Tibial artery (tissue), 4 donors: ENCODE data around the gene PDE5A.
"Not testable (repeated sequence)": the region's sequence is repeated elsewhere in the genome, so short reads cannot be mapped to it uniquely, and the experiment has no call there.

Experiments used
- DNase-seq, 2 donors: peaks; one replicate each; pipeline ENCODE4 v3.0.0-alpha.2; 2019
- H3K27ac ChIP-seq, 2 donors: fragments of 200-600 bp; sonication (generic) in 1 of 2; 1 replicate in 1 of 2; 2 replicates in 1 of 2; pipeline ENCODE4 v1.5.1; 2018 to 2019; ENCODE audit warnings: mild to moderate bottlenecking in 1 of 2
- H3K27me3 ChIP-seq, 2 donors: fragments of 200-600 bp; sonication (generic) in 1 of 2; one replicate each; pipeline versions ENCODE4 v1.5.1 to v1.6.0; 2016 to 2019
- H3K36me3 ChIP-seq, 3 donors: fragments of 200-600 bp; sonication (generic) in 2 of 3; one replicate each; pipeline ENCODE4 v1.5.1; 2016 to 2019; ENCODE audit warnings: mild to moderate bottlenecking in 2 of 3
- H3K4me1 ChIP-seq, 4 donors: fragments of 200-600 bp; sonication (generic) in 2 of 4; 1 replicate in 3 of 4; 2 replicates in 1 of 4; pipeline ENCODE4 v1.5.1; 2016 to 2019
- H3K4me3 ChIP-seq, 2 donors: fragments of 200-600 bp; sonication (generic) in 1 of 2; 1 replicate in 1 of 2; 2 replicates in 1 of 2; pipeline ENCODE4 v1.5.1; 2018 to 2019; ENCODE audit warnings: mild to moderate bottlenecking in 2 of 2
- H3K9me3 ChIP-seq, 3 donors: fragments of 200-600 bp; sonication (generic) in 1 of 3; one replicate each; pipeline ENCODE4 v1.5.1; 2016 to 2019
- CTCF ChIP-seq, 2 experiments: fragments of 200-600 bp in 1 of 2; fragments of 450-650 bp in 1 of 2; IDR thresholded peaks; one replicate each; pipeline ENCODE4 v1.5.1; 2017 to 2019; ENCODE audit warnings: antibody characterized with exemption in 2 of 2, mild to moderate bottlenecking in 1 of 2, moderate library complexity in 1 of 2
- intact Hi-C: fragments of 100-400 bp; cut with DNase I; formaldehyde crosslinking; loops from one replicate; pipeline ENCODE4 v1.15.0; 2023; ENCODE audit warnings: low total_unique reads

The PDE5A gene

GRCh38 chr4:119479835-119480234, 148.8 kb downstream of the PDE5A start:
- no peaks in the 10 kb centered on the region for H3K4me1 ChIP-seq
- H3K36me3 ChIP-seq: peaks cover 23 to 34% (median 29%) of the 10 kb centered on the region in 3 donors
- no peaks in the 10 kb centered on the region for H3K27me3 ChIP-seq
- H3K9me3 ChIP-seq: no peaks in the 10 kb centered on the region
- H3K27ac ChIP-seq: no peak overlapping the region
- H3K4me3 ChIP-seq: no peak overlapping the region
- intact Hi-C loops: no loop called here
- TF ChIP-seq CTCF (IDR thresholded peaks at IDR 0.05): no peak
- DNase-seq: no peak

GRCh38 chr4:119479180-119479808, 149.3 kb downstream of the PDE5A start:
- DNase-seq: no peak
- intact Hi-C loops: no loop called here
- Histone ChIP-seq H3K4me1 (no peaks in the 10 kb centered on the region), H3K9me3 (no peaks in the 10 kb centered on the region), H3K36me3 (peaks cover 23 to 34% (median 29%) of the 10 kb centered on the region in 3 donors), H3K27ac (no peak overlapping the region), H3K4me3 (no peak overlapping the region), H3K27me3 (no peaks in the 10 kb centered on the region)
- TF ChIP-seq CTCF (IDR thresholded peaks at IDR 0.05): no peak

GRCh38 chr4:119478446-119479179, 150.0 kb downstream of the PDE5A start:
- no peaks in the 10 kb centered on the region for H3K9me3 ChIP-seq
- no peaks in the 10 kb centered on the region for H3K27me3 ChIP-seq
- H3K36me3 ChIP-seq: peaks cover 23 to 34% (median 29%) of the 10 kb centered on the region in 3 donors
- no peak overlapping the region for H3K4me3 ChIP-seq
- no peak overlapping the region for H3K27ac ChIP-seq
- H3K4me1 ChIP-seq: no peaks in the 10 kb centered on the region
- no peak for DNase-seq
- no peak for TF ChIP-seq CTCF (IDR thresholded peaks at IDR 0.05)
- intact Hi-C loops: no loop called here

GRCh38 chr4:119477412-119478053, 151.1 kb downstream of the PDE5A start:
- no peaks in the 10 kb centered on the region for H3K9me3 ChIP-seq
- H3K4me1 ChIP-seq: no peaks in the 10 kb centered on the region
- H3K36me3 ChIP-seq: peaks cover 17 to 34% (median 29%) of the 10 kb centered on the region in 3 donors
- TF ChIP-seq CTCF (IDR thresholded peaks at IDR 0.05): no peak
- no peak overlapping the region for H3K27ac ChIP-seq
- intact Hi-C loops: no loop called here
- no peak overlapping the region for H3K4me3 ChIP-seq
- no peak for DNase-seq
- no peaks in the 10 kb centered on the region for H3K27me3 ChIP-seq

GRCh38 chr4:119471259-119471658, 157.3 kb downstream of the PDE5A start:
- no peaks in the 10 kb centered on the region for H3K27me3 ChIP-seq
- intact Hi-C loops: no loop called here
- no peak for TF ChIP-seq CTCF (IDR thresholded peaks at IDR 0.05)
- no peak overlapping the region for H3K4me3 ChIP-seq
- peaks cover 4 to 26% (median 6%) of the 10 kb centered on the region in 3 donors for H3K36me3 ChIP-seq
- H3K9me3 ChIP-seq: no peaks in the 10 kb centered on the region
- no peak for DNase-seq
- peaks cover 0 to 4% (median 0%) of the 10 kb centered on the region in 4 donors for H3K4me1 ChIP-seq
- no peak overlapping the region for H3K27ac ChIP-seq

GRCh38 chr4:119470737-119471063, 157.9 kb downstream of the PDE5A start:
- intact Hi-C loops, H3K27me3 ChIP-seq, DNase-seq, H3K27ac ChIP-seq, H3K4me3 ChIP-seq, H3K4me1 ChIP-seq, H3K9me3 ChIP-seq: not testable (repeated sequence)
- peaks cover 0 to 24% (median 6%) of the 10 kb centered on the region in 3 donors for H3K36me3 ChIP-seq

GRCh38 chr4:119470021-119470736, 158.4 kb downstream of the PDE5A start:
- H3K4me1 ChIP-seq, H3K9me3 ChIP-seq, DNase-seq, intact Hi-C loops, H3K27ac ChIP-seq, H3K27me3 ChIP-seq, H3K4me3 ChIP-seq: not testable (repeated sequence)
- peaks cover 0 to 24% (median under 1%) of the 10 kb centered on the region in 3 donors for H3K36me3 ChIP-seq

- H3K36me3 ChIP-seq: peaks cover 0 to 24% (median 0%) of the 10 kb centered on the region in 3 donors
- H3K4me3 ChIP-seq, H3K4me1 ChIP-seq, H3K27me3 ChIP-seq, DNase-seq, H3K9me3 ChIP-seq, H3K27ac ChIP-seq, intact Hi-C loops: not testable (repeated sequence)
These were observed 159.6 kb downstream of the PDE5A start for GRCh38 chr4:119469039-119469438.
